Lung (tissue), 12 donors: ENCODE measurements around the gene MIEF2. TPM values are rescaled to one million over a fixed set of nuclear protein-coding genes. Genes with fewer than 3 reads are reported as not detected.

Experiments used
- ATAC-seq: fragments of 200-7000 bp; cut with Tn5 transposase; one replicate; pipeline ENCODE4 v1.9.1; 2020; ENCODE audit warnings: moderate number of reproducible peaks; ENCODE audit not compliant: insufficient read depth, low FRiP score
- DNase-seq, 3 donors: peaks; one replicate each; pipeline ENCODE4 v3.0.0-alpha.2; 2013 to 2017
- H3K27ac ChIP-seq, 2 donors: one replicate each; pipeline ENCODE4 v1.5.1; 2013; ENCODE audit warnings: mild to moderate bottlenecking in 2 of 2, moderate library complexity in 2 of 2, control low read depth in 1 of 2, inconsistent platforms in 1 of 2, low read depth in 1 of 2, low read length in 1 of 2
- H3K27me3 ChIP-seq, 3 donors: one replicate each; pipeline ENCODE4 v1.5.1; 2013; ENCODE audit warnings: low read length in 2 of 3; ENCODE audit not compliant: control insufficient read depth in 3 of 3, insufficient read depth in 3 of 3
- H3K36me3 ChIP-seq, 4 donors: one replicate each; pipeline ENCODE4 v1.5.1; 2013; ENCODE audit warnings: low read length in 4 of 4, mild to moderate bottlenecking in 1 of 4, moderate library complexity in 1 of 4; ENCODE audit not compliant: control insufficient read depth in 4 of 4, insufficient read depth in 4 of 4
- H3K4me1 ChIP-seq, 5 donors: one replicate each; pipeline ENCODE4 v1.5.1; 2013; ENCODE audit warnings: low read length in 5 of 5, mild to moderate bottlenecking in 2 of 5, moderate library complexity in 1 of 5; ENCODE audit not compliant: control insufficient read depth in 5 of 5, insufficient read depth in 5 of 5
- H3K4me3 ChIP-seq: one replicate; pipeline ENCODE4 v1.5.1; 2013; ENCODE audit warnings: mild to moderate bottlenecking, control low read depth, moderate library complexity
- H3K9ac ChIP-seq, 2 donors: one replicate each; pipeline ENCODE4 v1.5.1; 2013; ENCODE audit warnings: low read length in 2 of 2, control low read depth in 1 of 2; ENCODE audit not compliant: insufficient read depth in 1 of 2
- H3K9me3 ChIP-seq, 4 donors: one replicate each; pipeline ENCODE4 v1.5.1; 2013; ENCODE audit warnings: low read length in 3 of 4, mild to moderate bottlenecking in 1 of 4, moderate library complexity in 1 of 4; ENCODE audit not compliant: control insufficient read depth in 4 of 4, insufficient read depth in 3 of 4
- WGBS, 2 donors: extraction: QIAGEN DNeasy Blood & Tissue Kit; methylation state at CpG; one replicate each; pipeline ENCODE4 v1.1.7; 2013; 5-methylcytosine and 5-hydroxymethylcytosine counted together
- polyA plus RNA-seq, 2 donors: library from polyadenylated mRNA; stranded (reverse); fragments of 200-250 nt; gene quantifications; one replicate each; pipeline ENCODE4 v1.2.1, GENCODE V29; 2013
- total RNA-seq, 2 donors: library from RNA; depleted of rRNA in 1 of 2; stranded (reverse); fragments of >200 nt in 1 of 2; gene quantifications; one replicate each; pipeline ENCODE4 v1.2.1, GENCODE V29; 2014 to 2021
- TF ChIP-seq, protein P1 (sequence below): IDR thresholded peaks from 2 replicates; pipeline ENCODE4 v1.5.1; 2012; ENCODE audit warnings: mild to moderate bottlenecking; ENCODE audit errors: control extremely low read depth, extremely low read depth
- donor health status: control.
- donor health status: control.
- donor health status: Bipolar disorder and iron deficiency.
- donor health status: healthy.
- donor health status: DM: yes; HTN: yes; CAD: no.

MIEF2 gene
- total and polyA plus RNA-seq, 4 donors = 7.3 to 24.1 (median 13.1) TPM

GRCh38 chr17:18224387-18225120 is 35.9 kb upstream of the MIEF2 start:
- no peaks in the 10 kb centered on the region for H3K27me3 ChIP-seq
- peaks cover 0 to 31% (median 12%) of the 10 kb centered on the region in 5 donors for H3K4me1 ChIP-seq
- 56 to 60% methylated on average over 23 of the region's 23 CpGs for WGBS, 2 donors
- peak overlapping the region in 1 of 2 donors; percentile 75 for H3K9ac ChIP-seq
- H3K27ac ChIP-seq = no peak overlapping the region
- peak overlapping the region; percentile 30 for H3K4me3 ChIP-seq
- TF ChIP-seq, protein P1, sequence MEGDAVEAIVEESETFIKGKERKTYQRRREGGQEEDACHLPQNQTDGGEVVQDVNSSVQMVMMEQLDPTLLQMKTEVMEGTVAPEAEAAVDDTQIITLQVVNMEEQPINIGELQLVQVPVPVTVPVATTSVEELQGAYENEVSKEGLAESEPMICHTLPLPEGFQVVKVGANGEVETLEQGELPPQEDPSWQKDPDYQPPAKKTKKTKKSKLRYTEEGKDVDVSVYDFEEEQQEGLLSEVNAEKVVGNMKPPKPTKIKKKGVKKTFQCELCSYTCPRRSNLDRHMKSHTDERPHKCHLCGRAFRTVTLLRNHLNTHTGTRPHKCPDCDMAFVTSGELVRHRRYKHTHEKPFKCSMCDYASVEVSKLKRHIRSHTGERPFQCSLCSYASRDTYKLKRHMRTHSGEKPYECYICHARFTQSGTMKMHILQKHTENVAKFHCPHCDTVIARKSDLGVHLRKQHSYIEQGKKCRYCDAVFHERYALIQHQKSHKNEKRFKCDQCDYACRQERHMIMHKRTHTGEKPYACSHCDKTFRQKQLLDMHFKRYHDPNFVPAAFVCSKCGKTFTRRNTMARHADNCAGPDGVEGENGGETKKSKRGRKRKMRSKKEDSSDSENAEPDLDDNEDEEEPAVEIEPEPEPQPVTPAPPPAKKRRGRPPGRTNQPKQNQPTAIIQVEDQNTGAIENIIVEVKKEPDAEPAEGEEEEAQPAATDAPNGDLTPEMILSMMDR = no peak
- H3K9me3 ChIP-seq = no peaks in the 10 kb centered on the region
- ATAC-seq (no peak), DNase-seq (peak; percentile 76 to 83 (median 78))
- no peaks in the 10 kb centered on the region for H3K36me3 ChIP-seq

DNA sequence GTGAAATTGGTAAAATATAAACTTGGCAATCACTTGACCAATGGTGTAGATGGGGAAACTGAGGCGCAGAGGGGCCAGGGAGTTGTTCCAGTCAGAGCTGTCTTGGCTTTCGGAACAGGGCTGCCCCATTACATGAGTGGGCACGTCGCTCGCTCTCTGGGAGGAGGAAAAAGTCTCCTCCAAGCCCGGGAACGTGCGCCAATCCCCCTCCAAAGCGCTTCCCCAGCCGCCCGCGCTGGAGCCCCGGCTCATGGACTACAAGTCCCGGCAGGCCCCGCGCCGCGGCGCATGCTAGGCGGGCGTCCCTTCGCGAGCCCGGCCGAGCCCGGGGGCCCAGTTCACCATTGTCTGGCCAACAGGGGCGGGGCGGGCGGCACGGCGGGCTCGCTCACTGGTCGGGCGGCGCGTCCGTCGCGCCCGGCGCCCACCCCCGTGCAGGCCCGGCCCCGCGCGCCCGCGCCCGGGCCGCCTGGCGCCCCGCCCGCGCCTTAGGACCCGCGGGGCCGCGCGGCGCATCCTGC is 35.3 kb upstream of the MIEF2 start, which contains the start of gene LLGL1:
LLGL1 (plus strand) TSS at position 515 of the 521 bp plus-strand sequence. CDS start 48 bp downstream, outside the sequence.
- Histone ChIP-seq H3K36me3 (no peaks in the 10 kb centered on the region), H3K27ac (peak within 1 kb of the TSS in 1 of 2 donors; percentile 28), H3K9me3 (no peaks in the 10 kb centered on the region), H3K4me1 (peaks cover 0 to 31% (median 12%) of the 10 kb centered on the region in 5 donors), H3K4me3 (peak within 1 kb of the TSS; percentile 52), H3K27me3 (no peaks in the 10 kb centered on the region), H3K9ac (peak within 1 kb of the TSS; percentile 79 to 81)
- DNase-seq (peak; percentile 97 to 98 (median 98)), ATAC-seq (peak; percentile 97)
- TF ChIP-seq, protein P1 = no peak
- 0 to 2% methylated on average over 14 to 60 of the region's 60 CpGs for WGBS, 2 donors

DNA sequence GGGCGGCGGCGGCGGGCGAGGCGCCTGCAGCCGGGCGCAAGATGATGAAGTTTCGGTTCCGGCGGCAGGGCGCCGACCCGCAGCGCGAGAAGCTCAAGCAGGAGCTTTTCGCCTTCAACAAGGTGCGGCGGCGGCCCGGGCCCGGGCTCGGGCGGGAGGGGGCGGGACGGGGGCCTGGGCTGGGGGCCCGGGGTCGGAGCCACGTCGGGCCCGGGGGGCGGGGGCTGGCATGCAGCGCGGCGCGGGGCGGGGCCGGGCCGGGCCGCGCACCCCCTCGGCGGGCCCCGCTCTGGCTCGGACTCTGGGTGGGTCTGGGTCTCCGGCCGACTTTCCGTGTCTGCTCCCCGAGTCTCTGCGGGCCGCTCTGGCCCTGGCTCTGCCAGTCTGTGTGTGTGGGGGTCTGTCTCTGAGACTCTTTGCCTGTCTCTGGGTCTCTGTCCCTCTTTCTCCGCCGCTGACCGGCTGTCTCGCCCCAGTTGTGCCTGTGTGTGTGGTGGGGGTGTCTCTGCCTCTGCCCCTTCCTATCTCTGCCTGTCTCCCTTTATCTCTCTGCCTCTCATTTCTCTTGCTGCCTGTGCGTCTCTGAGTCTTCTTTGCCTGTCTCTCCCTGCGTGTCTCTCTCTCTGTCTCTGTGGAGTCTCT is 34.7 kb upstream of the MIEF2 start:
- Histone ChIP-seq H3K36me3 (no peaks in the 10 kb centered on the region), H3K27ac (no peak overlapping the region), H3K27me3 (no peaks in the 10 kb centered on the region), H3K9ac (peak overlapping the region; percentile 79 to 81), H3K4me1 (peaks cover 0 to 31% (median 12%) of the 10 kb centered on the region in 5 donors), H3K4me3 (peak overlapping the region; percentile 52), H3K9me3 (no peaks in the 10 kb centered on the region)
- DNase-seq (peak in 1 of 3 donors; percentile 48), ATAC-seq (no peak)
- 0% methylated on average over 29 to 57 of the region's 57 CpGs for WGBS, 2 donors
- TF ChIP-seq, protein P1 = no peak
